ELF-1 (cell line): Measurements from ENCODE around the gene ZNF497.

Source experiments
- DNase-seq: peaks from one replicate; pipeline ENCODE4 v3.0.0-alpha.2; 2016; ENCODE audit warnings: low read depth, low spot score

ZNF497 gene

GRCh38 chr19:58367698-58368454 is 5.3 kb upstream of the ZNF497 start:
- no peak for DNase-seq

GRCh38 chr19:58366585-58367430 is 4.3 kb upstream of the ZNF497 start:
- no peak for DNase-seq

DNA sequence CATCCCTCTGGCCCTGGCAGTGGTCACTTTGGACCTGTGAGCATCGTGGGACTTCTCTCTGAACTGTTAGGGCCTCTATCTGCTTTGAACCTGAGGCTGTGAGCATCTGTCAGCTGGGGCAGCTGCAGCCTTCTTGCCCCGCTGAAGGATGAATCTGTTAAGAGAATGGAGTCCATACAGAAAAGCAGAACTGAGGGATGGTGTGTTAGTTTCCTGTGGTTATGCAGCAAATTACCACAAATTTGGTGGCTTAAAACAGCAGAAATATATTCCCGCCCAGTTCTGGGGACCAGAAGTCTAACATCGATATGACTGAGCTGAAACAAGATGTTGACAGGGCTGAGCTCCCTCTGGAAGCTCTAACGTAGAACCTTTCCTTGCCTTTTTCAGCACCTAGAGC is 1.6 kb upstream of the ZNF497 start:
- DNase-seq, result no peak

- DNase-seq, result no peak
Observed at GRCh38 chr19:58361900-58362271, 665 bp downstream of the ZNF497 start.

DNA sequence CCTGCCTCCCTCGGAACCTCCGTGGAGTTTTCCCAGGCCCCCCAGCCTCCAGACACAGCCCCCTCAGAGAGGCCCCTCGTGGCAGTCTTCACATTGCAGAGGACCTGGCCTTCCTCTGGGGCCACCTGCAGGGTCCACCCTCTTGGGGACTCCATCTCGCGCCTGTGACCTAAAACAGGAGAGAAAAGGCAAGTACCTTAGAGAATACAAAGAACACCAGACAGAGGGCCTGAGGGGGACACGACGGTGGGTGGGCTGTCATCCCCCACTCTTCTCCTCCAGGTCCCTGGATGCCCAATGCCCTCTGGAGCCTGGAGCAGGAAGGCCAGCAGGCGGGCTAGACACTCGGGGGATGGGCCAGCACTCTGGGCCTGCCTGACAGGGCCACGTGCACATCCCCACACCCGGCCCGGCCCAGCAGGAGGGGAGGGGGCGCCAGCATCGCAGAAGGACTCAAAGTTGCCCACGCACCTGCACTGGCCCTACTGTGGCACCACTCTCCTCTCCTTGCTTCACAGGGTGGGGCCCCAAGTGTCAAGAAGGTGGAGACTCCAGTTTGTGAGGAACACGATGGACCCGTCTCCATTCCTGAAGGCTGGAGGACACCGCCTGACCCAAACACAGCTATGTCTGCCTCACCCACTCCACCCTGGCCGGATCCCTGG is 4.9 kb downstream of the ZNF497 start:
- no peak for DNase-seq

- peak; percentile 34 for DNase-seq
Observed at GRCh38 chr19:58356766-58357480, 5.6 kb downstream of the ZNF497 start.

DNA sequence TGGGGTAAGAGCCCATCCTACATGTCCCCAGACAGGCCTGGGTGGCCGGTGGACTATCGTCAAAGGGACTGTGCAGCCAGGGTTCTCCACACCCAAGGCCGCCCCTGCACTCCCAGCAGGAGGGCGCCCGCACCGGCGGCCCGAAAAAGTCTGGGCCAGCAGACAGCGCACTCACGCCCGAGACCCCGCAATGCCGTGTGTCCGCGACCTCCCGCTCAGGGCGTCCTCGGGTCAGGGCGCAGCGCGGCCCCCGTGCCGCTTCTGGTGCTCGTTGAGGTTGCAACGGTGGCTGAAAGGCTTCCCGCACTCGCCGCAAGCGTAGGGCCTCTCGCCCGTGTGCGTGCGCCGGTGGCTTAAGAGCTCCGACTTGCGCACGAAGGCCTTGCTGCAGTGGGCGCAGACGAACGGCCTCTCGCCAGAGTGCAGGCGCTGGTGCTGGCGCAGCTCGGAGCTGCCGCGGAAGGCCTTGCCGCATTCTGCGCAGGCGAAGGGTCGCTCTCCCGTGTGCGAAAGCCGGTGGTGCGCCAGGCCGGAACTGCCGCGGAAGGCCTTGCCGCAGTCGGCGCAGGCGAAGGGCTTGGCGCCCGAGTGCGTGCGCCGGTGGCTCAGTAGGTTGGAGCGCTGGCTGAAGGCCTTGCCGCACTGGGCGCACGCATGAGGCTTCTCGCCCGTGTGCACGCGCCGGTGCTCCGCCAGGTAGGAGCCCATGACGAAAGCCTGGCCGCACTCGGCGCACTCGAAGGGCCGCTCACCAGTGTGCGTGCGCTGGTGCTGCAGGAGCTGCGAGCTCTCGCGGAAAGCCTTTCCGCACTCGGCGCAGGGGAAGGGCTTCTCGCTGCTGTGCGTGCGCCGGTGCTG is 6.4 kb downstream of the ZNF497 start:
- peak; percentile 76 for DNase-seq

DNA sequence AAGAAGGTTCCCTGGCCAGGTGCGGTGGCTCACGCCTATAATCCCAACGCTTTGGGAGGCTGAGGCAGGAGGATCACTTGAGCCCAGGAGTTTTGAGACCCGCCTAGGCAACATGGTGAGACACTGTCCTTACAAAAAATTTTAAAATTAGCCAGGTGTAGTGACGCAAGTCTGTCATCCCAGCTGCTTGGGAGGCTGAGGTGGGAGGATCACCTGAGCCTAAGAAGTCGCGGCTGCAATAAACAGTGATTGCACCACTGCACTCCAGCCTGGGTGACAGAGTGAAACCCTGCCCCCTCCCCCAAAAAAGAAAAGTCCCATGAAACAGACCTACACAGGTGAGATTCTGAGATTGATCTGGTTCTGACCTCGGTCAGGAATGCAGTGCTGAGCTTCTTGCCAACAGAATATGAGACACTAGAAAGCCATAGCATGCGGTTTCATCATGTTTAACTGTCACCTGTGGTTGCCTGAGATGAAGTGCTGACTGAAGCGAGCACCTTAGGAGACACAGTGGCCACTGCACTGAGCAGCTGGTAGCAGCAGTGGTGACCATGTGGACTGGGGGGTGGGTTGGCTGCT is 7.2 kb downstream of the ZNF497 start:
- no peak for DNase-seq

GRCh38 chr19:58354478-58355030 is 8.0 kb downstream of the ZNF497 start:
- no peak for DNase-seq

- no peak for DNase-seq
Observed at GRCh38 chr19:58353717-58354477, 8.7 kb downstream of the ZNF497 start.

DNA sequence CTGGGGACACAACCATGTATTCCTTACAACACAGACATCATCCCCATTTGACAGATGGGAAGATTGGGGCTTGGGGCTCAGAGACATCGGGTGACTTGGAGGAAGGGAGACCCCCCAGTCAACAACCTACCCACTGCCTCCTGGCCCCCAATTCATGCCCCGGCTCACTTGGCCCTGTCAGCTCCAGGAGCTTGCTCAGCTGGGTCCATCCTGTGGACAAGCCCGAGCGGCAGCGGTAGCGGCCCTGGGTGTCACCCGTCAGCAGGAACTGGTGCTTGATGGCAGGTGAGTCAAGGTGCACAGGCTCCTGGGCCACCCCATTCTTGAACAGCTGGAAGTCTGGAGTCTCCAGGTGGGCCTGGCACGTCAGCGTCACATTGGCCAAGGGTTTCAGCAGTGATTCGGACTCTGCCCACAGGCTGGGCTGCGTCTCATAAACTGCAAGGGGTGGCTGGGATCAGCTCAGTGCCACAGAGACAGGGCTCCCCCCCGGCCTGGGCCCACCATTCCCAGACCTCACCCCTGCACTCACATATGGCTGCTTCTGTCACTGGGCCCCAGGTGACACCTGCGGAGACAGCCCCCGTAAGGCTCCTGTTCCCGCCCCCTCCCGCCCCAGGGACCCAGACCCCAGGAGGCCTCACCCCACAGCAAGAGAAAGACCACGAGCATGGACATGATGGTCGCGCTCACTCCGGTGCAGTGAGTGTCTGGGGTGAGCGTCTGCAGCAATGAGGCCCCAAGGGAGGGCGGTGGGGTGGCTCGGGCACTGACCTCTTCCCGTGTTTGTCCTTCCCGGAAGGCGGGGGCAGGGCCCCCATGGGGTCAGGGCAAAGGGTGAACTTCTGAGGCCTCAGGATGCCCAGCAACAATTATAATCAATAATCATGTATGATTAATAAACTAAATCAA is 9.5 kb downstream of the ZNF497 start, which contains the start of gene A1BG:
A1BG (minus strand) TSS at position 733 of the 912 bp plus-strand sequence; CDS start at position 678, 55 bp downstream.
- DNase-seq, result no peak

DNA sequence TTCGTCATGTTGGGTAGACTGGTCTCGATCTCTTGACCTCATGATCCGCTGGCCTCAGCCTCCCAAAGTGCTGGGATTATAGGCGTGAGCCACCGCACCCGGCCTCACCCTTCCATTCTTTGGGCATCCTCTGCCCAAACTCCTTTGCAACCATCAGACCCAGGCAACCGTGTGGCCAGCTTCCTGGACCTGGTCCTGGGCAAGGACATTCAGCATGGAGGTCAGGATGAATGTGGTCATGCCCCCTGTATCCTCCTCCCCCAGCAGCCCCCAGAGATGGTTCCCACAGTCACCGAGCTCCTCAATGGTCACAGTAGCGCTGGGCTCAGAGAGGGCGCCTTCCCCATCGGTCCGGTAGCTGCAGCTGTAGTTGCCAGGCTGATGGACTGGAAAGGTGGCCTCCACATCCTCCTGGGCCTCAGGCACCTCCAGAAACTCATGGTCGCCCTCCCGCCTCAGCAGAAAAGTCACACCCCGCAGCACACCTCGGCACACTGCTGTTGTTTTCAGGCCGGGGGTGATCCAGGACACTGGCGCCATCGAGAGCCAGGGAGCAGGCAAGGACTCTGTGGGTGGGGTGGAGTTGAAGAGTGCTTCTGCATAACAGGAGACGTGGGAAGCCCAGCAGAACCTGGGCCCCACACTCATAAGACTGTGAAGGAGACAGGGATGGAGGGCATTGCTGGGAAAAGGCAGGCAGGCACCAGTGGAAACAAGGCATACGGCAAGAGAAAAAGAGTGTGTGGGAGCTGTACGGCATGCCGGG is 10.4 kb downstream of the ZNF497 start:
- DNase-seq, result no peak

DNA sequence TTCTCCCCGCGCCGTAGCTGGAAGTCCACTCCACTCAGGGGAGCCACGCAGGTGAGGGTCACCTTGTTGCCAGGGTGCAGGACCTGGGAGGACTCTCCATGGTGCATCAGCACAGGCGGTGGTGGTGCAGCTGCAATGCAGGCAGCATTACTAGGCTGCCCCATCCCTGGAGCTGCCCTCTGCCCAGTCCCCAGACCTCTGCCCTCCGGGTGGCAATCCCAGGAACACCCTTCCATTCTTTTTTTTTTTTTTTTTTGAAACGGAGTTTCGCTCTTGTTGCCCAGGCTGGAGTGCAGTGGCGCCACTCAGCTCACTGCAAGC is 11.0 kb downstream of the ZNF497 start:
- no peak for DNase-seq

GRCh38 chr19:58350871-58351557 is 11.5 kb downstream of the ZNF497 start:
- DNase-seq, result no peak

- no peak for DNase-seq
Observed at GRCh38 chr19:58350001-58350861, 12.3 kb downstream of the ZNF497 start.

- no peak for DNase-seq
Observed at GRCh38 chr19:58349590-58349989, 13.0 kb downstream of the ZNF497 start.
